OCI-LY1 (cell line): ENCODE results near the gene HCN4.

Experiments used
- H2AFZ ChIP-seq: fragments of 200-600 bp; sonication (generic), shearing (Covaris generic); 2 replicates; pipeline ENCODE4 v1.6.0; 2014; ENCODE audit warnings: antibody characterized with exemption, mild to moderate bottlenecking, low read length
- H3F3A ChIP-seq: fragments of 200-600 bp; sonication (generic), shearing (Covaris generic); 2 replicates; pipeline ENCODE4 v1.6.0; 2014; ENCODE audit warnings: mild to moderate bottlenecking, antibody characterized with exemption, low read length, moderate library complexity; ENCODE audit not compliant: insufficient read depth
- H3K27ac ChIP-seq: fragments of 200-600 bp; sonication (generic); 2 replicates; pipeline ENCODE4 v1.5.1; 2014; ENCODE audit warnings: low read length, mixed run types, mild to moderate bottlenecking, low read depth; ENCODE audit not compliant: poor library complexity, severe bottlenecking
- H3K27me3 ChIP-seq: fragments of 200-600 bp; sonication (generic); 2 replicates; pipeline ENCODE4 v1.6.0; 2014; ENCODE audit warnings: antibody characterized with exemption, mild to moderate bottlenecking, low read length, moderate library complexity; ENCODE audit not compliant: insufficient read depth
- H3K36me3 ChIP-seq: fragments of 200-600 bp; sonication (generic); 2 replicates; pipeline ENCODE4 v1.6.1; 2014; ENCODE audit warnings: mild to moderate bottlenecking, antibody characterized with exemption, low read length, moderate library complexity, mixed read lengths; ENCODE audit not compliant: insufficient read depth
- H3K4me1 ChIP-seq: fragments of 200-600 bp; sonication (generic); 2 replicates; pipeline ENCODE4 v1.5.1; 2014; ENCODE audit warnings: mild to moderate bottlenecking, low read length, moderate library complexity; ENCODE audit not compliant: insufficient read depth, severe bottlenecking
- H3K4me2 ChIP-seq: fragments of 200-600 bp; sonication (generic), shearing (Covaris generic); 2 replicates; pipeline ENCODE4 v1.6.1; 2014; ENCODE audit warnings: low read length
- H3K4me3 ChIP-seq: fragments of 200-600 bp; sonication (generic); 2 replicates; pipeline ENCODE4 v1.5.1; 2014; ENCODE audit warnings: low read length, low read depth, mild to moderate bottlenecking, mixed read lengths; ENCODE audit not compliant: poor library complexity, severe bottlenecking
- H3K79me2 ChIP-seq: fragments of 200-600 bp; shearing (Covaris generic); 2 replicates; pipeline ENCODE4 v1.6.1; 2016; ENCODE audit warnings: mixed run types, low read length, mixed read lengths; ENCODE audit not compliant: insufficient read depth
- H3K9ac ChIP-seq: fragments of 200-600 bp; sonication (generic), shearing (Covaris generic); 2 replicates; pipeline ENCODE4 v1.6.1; 2014; ENCODE audit warnings: mild to moderate bottlenecking, low read length, mixed read lengths
- H3K9me2 ChIP-seq: fragments of 200-600 bp; sonication (generic), shearing (Covaris generic); 2 replicates; pipeline ENCODE4 v1.6.1; 2014; ENCODE audit warnings: low read depth, mild to moderate bottlenecking, low read length, mixed read lengths
- H3K9me3 ChIP-seq: fragments of 200-600 bp; shearing (Covaris generic); 2 replicates; pipeline ENCODE4 v1.6.1; 2014; ENCODE audit warnings: low read length, mixed read lengths
- H4K20me1 ChIP-seq: fragments of 200-600 bp; sonication (generic), shearing (Covaris generic); 2 replicates; pipeline ENCODE4 v1.6.0; 2016; ENCODE audit warnings: mild to moderate bottlenecking, low read length; ENCODE audit not compliant: insufficient read depth
- CTCF ChIP-seq: fragments of 200-600 bp; sonication (generic), shearing (Covaris generic); IDR thresholded peaks from 2 replicates; pipeline ENCODE4 v1.5.1; 2017; ENCODE audit warnings: mild to moderate bottlenecking, antibody characterized with exemption, low read length, moderate library complexity, mixed read lengths
- EZH2 ChIP-seq: fragments of 200-600 bp; sonication (generic), shearing (Covaris generic); IDR thresholded peaks from 2 replicates; pipeline ENCODE4 v1.8.0; 2017; ENCODE audit warnings: borderline replicate concordance, mixed run types, mild to moderate bottlenecking, antibody characterized with exemption, low read length, moderate library complexity, mixed read lengths

Gene HCN4

GRCh38 chr15:73331991-73332925 lies 36.5 kb downstream of the HCN4 start:
- H3K9me3 ChIP-seq = no peaks in the 10 kb centered on the region
- no peak overlapping the region for H3K4me2 ChIP-seq
- H3K4me1 ChIP-seq = no peaks in the 10 kb centered on the region
- no peak overlapping the region for H2AFZ ChIP-seq
- H3F3A ChIP-seq = no peaks in the 10 kb centered on the region
- H3K27ac ChIP-seq = no peak overlapping the region
- no peaks in the 10 kb centered on the region for H3K79me2 ChIP-seq
- no peak overlapping the region for H3K4me3 ChIP-seq
- TF ChIP-seq CTCF (no peak), EZH2 (no peak)
- no peaks in the 10 kb centered on the region for H3K36me3 ChIP-seq
- H4K20me1 ChIP-seq = no peaks in the 10 kb centered on the region
- H3K9me2 ChIP-seq = no peaks in the 10 kb centered on the region
- no peak overlapping the region for H3K9ac ChIP-seq
- 0 out of 2 replicates have a peak, but pooled peaks cover 3% of the 10 kb centered on the region for H3K27me3 ChIP-seq

GRCh38 chr15:73331501-73331900 lies 37.3 kb downstream of the HCN4 start:
- no peak for TF ChIP-seq EZH2
- no peak for TF ChIP-seq CTCF
- Histone ChIP-seq H3K4me1 (no peaks in the 10 kb centered on the region), H3K9ac (no peak overlapping the region), H3K27me3 (0 out of 2 replicates have a peak, but pooled peaks cover 3% of the 10 kb centered on the region), H3K9me3 (no peaks in the 10 kb centered on the region), H3K4me2 (no peak overlapping the region), H3K36me3 (no peaks in the 10 kb centered on the region), H3F3A (no peaks in the 10 kb centered on the region), H2AFZ (no peak overlapping the region), H3K4me3 (no peak overlapping the region), H3K79me2 (no peaks in the 10 kb centered on the region), H3K27ac (no peak overlapping the region), H4K20me1 (no peaks in the 10 kb centered on the region), H3K9me2 (no peaks in the 10 kb centered on the region)

GRCh38 chr15:73330206-73331051 lies 38.3 kb downstream of the HCN4 start:
- H3K4me1 ChIP-seq = no peaks in the 10 kb centered on the region
- no peaks in the 10 kb centered on the region for H3K79me2 ChIP-seq
- no peak for TF ChIP-seq EZH2
- TF ChIP-seq CTCF = no peak
- H3K4me3 ChIP-seq = no peak overlapping the region
- H3F3A ChIP-seq = no peaks in the 10 kb centered on the region
- H3K9me2 ChIP-seq = no peaks in the 10 kb centered on the region
- no peak overlapping the region for H3K9ac ChIP-seq
- no peak overlapping the region for H3K27ac ChIP-seq
- no peak overlapping the region for H2AFZ ChIP-seq
- H3K36me3 ChIP-seq = no peaks in the 10 kb centered on the region
- no peaks in the 10 kb centered on the region for H3K9me3 ChIP-seq
- no peaks in the 10 kb centered on the region for H4K20me1 ChIP-seq
- H3K4me2 ChIP-seq = no peak overlapping the region
- H3K27me3 ChIP-seq = 0 out of 2 replicates have a peak, but pooled peaks cover 3% of the 10 kb centered on the region
